NCI-H524 (cell line): ENCODE results near the gene RFT1.

ENCODE experiments used
- DNase-seq, 2 experiments: peaks; one replicate each; lab custom pipeline; 2025; lab: John Stamatoyannopoulos, UW

The RFT1 gene, protein sequence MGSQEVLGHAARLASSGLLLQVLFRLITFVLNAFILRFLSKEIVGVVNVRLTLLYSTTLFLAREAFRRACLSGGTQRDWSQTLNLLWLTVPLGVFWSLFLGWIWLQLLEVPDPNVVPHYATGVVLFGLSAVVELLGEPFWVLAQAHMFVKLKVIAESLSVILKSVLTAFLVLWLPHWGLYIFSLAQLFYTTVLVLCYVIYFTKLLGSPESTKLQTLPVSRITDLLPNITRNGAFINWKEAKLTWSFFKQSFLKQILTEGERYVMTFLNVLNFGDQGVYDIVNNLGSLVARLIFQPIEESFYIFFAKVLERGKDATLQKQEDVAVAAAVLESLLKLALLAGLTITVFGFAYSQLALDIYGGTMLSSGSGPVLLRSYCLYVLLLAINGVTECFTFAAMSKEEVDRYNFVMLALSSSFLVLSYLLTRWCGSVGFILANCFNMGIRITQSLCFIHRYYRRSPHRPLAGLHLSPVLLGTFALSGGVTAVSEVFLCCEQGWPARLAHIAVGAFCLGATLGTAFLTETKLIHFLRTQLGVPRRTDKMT

DNA sequence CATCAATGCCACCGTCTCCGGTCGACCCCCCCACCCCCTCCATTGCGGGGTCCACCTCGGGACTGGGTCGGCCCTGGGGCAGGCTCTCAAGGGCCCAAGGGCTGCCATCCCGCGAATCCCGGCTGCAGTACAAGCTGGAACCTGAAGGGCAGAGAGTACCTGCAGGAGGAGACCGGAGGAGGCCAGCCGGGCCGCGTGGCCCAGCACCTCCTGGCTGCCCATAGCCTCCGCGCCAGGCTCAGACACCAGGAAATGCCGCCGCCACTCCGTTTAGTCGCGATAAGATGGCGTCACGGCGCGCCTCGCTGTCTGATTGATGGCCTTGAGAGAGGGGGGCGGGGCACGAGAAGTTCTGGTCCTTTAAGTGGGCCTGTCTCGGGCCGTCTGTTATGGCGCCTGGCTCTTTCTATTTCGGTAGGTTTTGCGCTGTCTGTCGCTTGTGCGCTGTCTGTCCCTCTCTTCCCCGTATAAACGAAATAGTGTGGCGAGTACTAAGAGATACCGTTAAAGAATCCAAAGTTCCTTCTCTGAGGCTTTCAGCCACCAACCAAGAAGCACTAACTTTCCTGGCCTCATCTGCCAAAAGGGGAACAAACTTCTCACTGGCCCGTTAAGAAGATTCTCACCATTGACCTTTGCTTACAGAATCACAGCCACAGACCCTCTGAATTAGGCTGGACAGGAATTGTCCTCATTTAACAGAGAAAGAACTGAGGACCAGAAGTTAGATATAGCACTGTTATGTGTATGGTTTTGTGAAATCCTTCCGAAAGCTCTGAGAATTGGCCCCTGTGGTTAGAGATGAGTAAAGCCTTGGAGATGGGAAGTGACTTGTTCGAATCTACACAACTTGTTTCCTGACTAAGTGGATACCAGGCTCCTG lies at the start of gene RFT1:
RFT1 (minus strand) TSS at position 257 of the 883 bp plus-strand sequence; CDS start at position 222, 35 bp downstream.
- DNase-seq, result peak; percentile 87 to 91

DNA sequence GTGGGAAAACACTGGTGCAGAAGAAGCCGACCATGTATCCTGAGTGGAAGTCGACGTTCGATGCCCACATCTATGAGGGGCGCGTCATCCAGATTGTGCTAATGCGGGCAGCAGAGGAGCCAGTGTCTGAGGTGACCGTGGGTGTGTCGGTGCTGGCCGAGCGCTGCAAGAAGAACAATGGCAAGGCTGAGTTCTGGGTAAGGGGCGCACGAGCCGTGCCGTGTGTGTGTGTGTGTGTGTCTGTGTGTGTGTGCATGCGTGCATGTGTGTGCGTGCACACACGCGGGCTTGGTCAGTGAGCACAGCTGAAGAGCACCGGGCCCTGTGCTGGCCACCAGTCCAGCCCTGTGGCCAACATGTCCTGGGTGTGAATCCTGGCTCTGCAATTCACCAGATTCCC lies 49.3 kb upstream of the RFT1 start:
- no peak for DNase-seq

DNA sequence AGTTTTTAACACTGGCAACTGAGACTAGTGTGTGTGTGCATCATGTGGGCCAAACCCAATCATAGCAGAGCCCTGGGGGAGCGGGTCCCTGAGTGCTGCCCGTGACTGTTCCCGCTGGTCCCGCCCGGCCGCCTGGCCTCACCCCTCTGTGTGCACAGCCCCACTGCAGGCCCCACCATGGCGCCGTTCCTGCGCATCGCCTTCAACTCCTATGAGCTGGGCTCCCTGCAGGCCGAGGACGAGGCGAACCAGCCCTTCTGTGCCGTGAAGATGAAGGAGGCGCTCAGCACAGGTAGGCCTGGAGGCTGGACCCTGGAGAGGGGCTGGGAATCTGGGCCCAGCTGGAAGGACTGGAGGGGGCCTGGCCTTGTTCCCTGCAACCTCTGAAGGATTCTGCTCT lies 48.0 kb upstream of the RFT1 start:
- DNase-seq, result no peak

DNA sequence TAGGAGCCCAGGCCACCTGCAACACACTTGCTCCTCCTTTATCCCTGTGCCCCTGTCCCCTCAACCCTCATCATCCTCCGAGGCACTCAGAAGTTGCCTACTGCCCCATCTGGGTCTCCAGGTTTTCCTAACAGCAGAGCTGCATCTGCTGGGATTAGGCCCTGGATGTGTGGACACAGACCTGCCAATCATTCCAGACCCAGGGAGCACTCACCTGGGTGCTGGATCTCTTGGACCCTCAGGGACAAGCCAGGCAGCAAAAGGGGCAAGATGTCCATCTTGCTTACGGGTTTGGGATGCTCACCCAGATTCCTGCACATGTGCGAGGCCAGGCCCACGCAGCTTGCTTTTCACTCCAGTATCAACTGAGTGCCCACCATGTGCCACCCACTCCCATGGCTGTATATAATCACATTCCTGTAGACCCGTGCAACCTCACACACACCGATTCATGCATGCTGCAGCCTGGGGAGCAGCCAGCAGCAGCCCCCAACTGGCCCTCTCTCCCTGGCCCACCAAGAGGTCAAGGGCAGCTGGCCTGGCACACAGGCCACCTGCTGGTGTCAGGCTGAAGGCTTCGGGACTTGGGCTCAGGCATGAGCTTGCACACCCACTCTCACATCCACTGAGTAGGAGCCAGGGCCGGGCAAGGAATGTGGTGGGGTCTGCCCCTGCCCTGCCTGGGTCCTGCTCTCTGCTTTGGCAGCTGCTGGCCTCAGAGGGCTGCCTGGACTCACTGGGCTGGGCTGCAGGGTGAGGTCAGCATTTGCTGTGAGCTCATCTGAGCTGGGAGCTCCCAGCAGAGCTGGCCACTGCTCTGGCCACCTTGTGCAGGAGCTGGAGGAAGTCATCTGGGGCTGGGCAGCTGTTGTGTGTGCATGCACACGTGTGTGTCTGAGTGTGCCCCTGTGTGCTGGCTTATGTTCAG lies 45.6 kb upstream of the RFT1 start:
- DNase-seq, result no peak

DNA sequence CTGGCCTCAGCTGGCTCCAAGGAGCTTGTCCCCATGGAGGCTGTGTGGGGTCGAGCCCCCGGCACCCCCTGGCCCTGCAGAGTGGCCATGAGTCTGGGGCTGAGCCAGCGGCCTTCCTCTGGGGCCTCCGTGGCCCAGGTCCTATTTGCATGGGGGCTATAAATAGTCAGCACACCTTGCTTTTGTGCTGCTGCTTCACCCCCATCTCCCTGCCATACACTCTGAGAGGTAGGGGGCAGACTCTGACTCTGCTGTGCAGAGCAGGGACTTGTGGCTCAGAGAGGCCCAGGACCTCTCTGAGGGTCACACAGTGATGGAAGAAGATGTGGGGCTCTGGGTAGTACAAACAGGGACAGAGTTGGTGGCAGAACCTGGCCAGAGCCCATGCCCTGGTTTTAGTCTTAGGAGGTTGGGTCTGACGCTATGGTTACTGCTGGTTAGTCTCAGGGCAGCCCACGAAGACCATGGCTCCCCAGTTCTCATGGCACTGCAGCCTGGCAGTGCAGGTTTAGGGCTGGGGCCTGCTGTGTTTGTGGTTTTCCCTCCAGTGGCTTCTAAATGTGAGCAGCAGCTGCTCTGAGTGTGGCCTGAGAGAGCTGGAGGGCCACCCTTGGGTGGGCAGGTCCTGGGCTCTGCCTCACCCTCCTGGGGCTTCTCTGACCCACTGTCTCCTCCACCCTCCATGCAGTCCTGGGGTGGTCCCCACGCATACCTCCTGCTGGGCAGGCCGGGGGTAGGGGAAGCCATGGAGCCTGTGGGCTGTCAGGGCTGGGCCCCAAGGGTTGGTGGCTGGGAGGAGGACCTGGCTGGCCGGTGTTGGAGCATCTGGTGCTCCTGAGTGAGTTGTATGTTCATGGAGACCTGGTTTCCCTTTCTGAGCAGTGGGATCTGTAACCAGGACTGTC lies 44.4 kb upstream of the RFT1 start:
- DNase-seq, result no peak

DNA sequence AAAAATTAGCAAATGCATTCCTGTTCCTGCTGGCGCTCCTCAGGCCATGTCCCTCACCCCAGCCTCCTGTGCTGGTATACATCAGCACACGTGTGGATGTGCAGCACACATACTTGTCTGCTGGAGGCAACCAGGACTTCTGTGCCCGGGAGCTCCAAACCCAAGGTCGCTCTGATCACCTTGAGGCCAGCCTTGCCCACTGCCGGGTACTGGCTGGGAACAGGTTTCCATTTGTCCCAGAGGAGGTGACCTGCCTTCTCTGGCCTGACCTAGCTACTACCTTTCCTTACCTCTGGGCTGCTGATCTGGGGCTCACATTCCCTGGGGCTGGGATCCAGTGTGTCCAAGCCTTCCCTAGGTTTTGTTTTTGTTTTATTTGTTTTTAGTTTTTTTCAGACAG lies 42.9 kb upstream of the RFT1 start:
- no peak for DNase-seq

DNA sequence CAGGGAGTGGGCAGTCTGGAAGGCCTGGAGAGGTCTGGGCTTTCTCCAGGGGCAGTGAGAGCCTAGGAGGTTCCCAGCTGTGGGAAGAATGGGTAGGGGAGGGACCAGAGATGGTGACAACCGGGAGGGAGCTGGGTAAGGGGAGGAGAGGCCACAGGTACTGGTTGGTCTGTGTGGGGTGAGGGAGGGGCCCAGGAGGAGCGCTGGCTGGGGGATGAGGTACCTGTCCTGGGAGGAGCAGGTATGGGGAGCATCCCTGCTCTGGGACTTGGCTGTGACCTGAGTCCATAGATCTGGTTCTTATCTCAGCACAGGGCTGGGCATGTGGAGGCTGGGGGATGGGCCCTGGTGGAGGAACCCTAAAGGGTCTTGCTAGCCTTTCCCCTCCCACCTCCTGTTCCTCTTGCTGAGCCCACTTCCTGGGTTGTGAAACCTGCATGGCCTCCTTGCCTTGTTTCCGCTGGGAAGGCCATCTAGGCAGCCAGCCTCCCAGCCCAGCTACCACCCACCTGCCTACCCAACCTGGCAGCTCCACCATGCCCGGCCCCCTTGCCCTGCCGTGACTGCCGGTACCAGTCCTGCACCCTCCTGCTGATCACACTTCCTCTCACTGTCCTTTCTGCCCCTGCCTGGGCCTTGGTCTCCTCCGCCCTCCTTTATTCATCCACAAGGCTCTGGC lies 41.7 kb upstream of the RFT1 start:
- no peak for DNase-seq

DNA sequence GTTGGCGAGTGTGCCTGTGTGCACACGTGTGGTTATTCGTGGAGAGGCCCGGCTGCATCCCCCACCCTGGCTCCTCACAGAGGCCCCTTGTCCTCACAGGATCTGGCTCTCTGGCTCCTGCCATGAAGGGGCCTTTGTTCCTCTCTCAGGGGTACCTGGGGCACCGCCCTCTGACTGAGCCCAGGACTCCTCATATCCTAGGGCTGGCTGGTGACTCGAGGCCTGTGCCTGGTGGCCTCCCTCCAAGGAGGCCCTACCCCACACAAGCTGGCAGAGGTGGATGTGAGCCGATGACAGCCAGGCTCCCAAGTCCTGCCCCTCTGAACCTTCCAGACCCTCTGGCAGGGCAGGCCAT lies 40.8 kb upstream of the RFT1 start:
- no peak for DNase-seq

DNA sequence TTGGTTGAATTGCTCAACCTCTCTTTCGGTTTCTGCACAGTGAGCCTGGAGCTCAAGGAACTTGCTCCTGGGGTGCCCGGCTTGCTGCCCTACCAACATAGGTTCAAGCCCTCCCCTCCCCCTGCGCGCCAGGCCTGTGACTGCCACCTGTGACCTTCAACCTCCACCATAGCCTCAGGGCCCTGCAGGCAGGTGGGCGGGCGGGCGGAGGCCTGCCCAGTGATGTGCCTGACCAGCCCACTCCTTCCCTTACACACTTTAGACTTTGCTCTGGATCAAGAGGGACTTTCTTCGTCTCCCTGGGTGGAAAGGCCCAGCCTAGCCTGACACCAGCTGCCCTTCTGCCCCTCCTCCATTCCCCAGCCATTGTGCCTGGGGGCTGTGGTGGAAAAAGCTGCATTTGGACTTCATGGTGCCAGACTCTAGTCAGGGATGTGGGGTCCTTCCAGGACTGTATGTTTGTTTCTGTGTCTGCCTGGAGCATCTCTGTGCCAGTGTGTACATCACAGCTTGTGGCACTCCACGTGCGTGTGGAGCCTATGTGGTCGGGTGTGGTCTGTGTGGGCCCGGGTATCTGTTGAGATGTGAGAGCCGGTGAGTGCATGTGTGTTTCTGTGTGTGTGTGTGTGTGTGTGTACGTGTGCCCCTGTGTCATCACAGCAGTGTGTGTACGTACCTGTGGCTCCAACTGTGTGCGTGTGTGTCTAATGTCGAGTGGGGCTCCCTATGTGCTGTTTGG lies 40.3 kb upstream of the RFT1 start:
- DNase-seq, result no peak

DNA sequence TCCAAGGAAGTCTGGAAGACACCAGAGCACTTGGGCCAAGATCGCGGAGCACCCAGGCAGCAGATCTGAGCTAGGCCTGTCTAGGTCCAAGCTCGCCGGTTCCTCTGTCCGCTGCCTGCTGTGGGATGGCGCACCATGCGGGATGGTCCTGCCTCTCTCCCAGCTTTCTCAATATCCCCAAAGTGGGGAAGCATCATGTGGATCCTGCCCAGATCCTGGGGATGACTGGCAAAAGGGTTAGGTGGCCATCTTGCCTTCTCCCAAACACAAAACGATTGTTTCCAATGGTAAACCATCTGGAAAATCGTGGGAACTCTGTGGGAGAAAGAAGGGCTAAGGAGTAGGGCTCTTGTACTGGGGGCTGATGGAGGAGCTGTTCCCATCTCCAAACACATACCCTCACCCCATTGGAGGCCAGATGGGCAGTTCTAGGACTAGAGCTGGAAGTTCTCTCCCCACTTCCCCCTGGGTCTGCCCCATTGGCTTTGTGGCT lies 39.6 kb upstream of the RFT1 start:
- no peak for DNase-seq

DNA sequence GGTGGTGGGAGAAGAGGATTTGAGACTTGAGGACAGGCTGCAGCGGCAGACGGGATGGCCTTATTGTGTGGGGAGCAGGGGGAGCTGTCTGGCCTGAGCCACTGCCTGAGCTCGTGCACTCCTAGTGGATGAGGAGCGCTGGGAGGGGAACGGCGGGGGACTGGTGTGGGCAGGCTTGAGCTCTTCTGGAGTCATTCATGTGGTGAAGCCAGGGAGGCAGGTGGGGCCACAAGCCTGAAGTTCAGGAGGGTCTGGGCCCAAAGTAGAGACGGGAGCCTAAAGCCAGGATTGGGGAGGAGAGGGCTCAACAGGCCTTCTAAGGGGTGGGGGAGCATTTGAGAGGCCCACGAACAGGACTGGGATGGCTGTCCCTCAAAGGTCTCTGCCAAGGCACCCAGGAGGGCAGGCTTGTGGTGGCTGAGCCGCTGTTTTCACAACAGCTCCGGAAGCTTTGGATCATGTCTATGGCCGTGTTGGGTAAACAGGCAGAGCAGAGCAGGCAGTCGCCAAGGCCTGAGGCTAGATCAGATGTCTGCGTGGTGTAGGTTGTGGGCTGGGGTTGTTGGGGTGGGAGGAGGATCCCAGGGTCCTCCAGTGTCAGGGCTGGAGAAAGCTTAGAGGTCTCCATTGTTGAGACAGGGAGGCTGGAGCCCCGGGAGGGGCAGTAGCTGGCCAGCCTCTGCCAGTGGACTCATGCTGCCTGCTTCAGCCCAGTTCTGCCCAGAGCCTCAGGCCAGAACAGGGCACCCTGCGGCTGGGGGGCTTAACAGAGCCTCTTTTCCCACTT lies 39.0 kb upstream of the RFT1 start:
- peak in 1 of 2 experiments; percentile 37 for DNase-seq

DNA sequence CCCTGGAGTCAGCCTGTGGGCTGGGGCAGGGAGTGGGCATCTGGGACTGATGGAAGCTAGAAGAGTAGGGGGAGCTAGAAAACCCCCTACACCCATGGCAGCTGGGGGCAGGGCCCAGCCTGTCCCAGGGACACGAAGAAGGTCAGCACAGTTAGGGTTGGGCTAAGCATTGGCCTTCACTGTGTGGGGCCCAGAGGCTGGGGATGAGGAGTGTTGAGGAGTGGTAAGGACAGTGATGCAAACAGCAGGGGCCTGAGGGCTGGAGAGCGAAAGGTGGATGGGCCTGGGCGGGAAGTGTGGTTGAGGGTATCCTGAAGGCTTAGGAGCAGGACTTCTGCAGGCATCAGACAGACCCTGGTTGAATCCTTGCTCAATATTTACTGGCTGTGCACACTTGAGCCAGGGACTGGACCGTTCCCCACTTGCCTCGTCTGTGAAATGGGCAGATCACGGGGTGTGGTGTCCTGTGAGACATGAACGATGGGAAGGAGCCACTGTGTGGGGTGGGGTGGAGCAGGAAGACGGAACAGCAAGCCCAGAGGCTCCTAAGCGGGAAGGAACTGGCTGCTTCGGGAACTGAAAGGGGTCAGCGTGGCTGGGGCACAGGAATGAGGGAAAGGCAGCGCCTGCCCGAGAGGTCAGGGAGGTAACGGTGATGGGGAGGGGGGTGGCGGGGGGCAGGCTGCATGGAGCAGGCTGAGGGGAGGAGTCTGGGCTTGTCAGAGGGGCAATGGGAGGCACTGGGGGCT lies 38.1 kb upstream of the RFT1 start:
- DNase-seq, result no peak

DNA sequence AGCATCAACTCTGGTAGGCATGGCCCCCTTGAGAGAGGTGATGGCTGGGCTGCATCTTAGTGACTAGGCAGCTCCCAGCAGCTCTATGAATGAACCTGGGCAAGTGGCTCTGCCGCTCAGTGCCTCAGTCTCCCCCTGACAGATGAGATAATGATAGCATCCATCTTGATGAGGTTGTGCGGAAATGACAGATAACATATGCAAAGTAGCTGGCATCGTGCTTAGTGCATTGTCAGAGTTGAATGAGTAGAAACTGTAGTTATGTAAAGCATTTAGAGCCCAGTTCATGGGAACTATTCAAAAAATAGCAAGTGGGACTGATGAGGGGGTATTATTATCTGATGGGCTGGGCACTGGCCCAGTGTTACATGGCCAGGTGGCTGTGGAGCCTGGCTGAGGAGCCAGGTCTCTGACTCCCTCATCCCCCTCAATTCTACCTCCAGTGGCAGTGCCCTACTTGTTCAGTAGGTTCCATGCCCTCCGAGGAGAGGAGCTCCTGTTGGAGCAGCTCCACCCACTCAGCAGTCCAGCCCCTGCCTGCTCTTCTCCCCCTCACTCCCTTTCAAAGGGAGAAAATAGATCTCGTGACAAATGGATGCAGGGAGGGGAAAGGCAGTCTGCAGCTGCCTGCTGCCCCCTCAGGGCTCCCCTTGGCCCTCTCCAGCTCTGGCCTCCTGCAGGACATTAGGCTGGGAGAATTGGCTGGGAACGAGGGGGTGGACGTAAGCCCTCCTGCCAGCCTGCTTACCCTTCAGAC lies 37.4 kb upstream of the RFT1 start:
- no peak for DNase-seq

DNA sequence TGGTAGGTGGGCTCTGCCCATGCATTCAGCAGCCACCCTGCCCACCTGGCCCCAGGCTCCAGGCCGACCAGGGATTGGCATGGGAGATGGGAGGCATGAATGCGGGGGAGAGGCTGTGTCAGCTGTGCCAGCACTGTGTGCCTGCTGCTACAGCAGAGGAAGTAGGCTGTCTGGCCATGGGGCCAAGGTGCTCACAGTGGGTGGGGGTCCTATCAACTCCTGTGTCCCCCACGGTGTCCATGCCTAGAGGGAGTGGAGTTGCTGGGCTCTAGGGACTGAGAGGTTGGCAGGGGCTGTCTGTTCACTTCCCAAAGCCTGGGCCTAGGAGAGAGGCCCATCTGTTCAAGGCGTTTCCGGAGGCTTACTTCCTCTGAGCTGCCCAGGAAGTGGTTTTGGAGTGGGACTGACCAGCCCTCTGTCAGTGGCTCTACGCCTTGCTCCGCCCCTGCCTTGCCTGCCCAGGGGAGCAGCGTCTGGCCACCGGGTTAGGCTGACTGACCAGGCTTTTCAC lies 36.6 kb upstream of the RFT1 start:
- peak in 1 of 2 experiments; percentile 24 for DNase-seq

DNA sequence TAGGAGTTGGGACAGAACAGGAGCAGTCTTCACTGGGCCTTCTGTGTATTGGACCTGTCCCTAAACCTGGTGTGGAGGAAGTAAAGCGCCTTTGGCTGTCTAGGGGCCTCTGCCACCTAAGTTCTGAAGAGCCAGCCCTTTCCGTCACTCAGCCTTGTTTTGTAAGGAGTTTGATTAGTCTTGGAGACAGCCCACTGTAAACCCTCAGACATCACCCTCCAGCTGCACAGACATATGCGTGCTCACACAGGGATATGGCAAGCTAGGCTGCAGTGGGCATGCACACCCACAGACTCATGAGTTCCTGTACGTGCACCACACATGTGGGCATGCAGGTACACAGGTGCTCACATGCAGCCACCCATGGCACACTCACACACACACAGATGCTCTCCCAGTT lies 36.0 kb upstream of the RFT1 start:
- DNase-seq, result no peak

DNA sequence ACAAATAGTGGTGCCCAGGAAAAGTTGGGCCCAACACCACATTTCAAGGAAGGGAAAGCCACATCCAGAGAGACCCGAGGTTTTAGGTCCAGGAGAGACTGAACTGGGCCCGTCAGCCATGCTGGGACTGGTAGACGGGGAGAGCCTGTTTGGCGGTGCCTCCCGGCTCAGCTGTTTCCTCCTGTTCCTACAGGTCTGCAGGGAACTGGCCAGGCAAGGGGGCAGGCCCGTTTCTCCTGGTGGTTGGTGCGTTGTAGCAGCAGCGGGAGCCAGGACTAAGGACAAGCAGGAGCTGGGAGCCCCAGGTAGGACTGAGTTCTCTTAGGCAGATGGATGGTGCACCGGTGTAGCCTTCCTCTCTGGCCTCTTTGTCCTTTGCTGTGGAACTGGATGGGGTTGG lies 34.7 kb upstream of the RFT1 start:
- DNase-seq, result no peak
